Heart right ventricle (tissue), 16 donors: ENCODE data around the gene PPP1R16B. TPM values are rescaled to one million over a fixed set of nuclear protein-coding genes. Genes with fewer than 3 reads are reported as not detected.

Experiments
- ATAC-seq, 8 donors: fragments of 200-7000 bp; cut with Tn5 transposase; one replicate each; pipeline ENCODE4 v1.9.1; 2020; ENCODE audit warnings: mild to moderate bottlenecking in 8 of 8, moderate library complexity in 8 of 8, moderate number of reproducible peaks in 1 of 8
- DNase-seq, 2 donors: peaks; one replicate each; pipeline ENCODE4 v3.0.0-alpha.2; 2020
- H3K27ac ChIP-seq, 10 donors: fragments of 200-600 bp; sonication (generic) in 2 of 10; one replicate each; pipeline versions ENCODE4 v1.5.0 to v1.8.0; 2020 to 2022; ENCODE audit warnings: mild to moderate bottlenecking in 3 of 10
- H3K27me3 ChIP-seq, 7 donors: fragments of 200-600 bp; one replicate each; pipeline ENCODE4 v1.8.0; 2021 to 2022; ENCODE audit warnings: mild to moderate bottlenecking in 2 of 7
- H3K36me3 ChIP-seq, 9 donors: fragments of 200-600 bp; sonication (generic) in 1 of 9; one replicate each; pipeline versions ENCODE4 v1.5.0 to v1.8.0; 2020 to 2022; ENCODE audit warnings: mild to moderate bottlenecking in 2 of 9
- H3K4me1 ChIP-seq, 9 donors: fragments of 200-600 bp; sonication (generic) in 1 of 9; one replicate each; pipeline versions ENCODE4 v1.5.0 to v1.8.0; 2020 to 2022; ENCODE audit warnings: mild to moderate bottlenecking in 4 of 9
- H3K4me3 ChIP-seq, 10 donors: fragments of 200-600 bp; sonication (generic) in 2 of 10; one replicate each; pipeline versions ENCODE4 v1.5.0 to v1.8.0; 2020 to 2022; ENCODE audit warnings: mild to moderate bottlenecking in 7 of 10, moderate library complexity in 2 of 10
- H3K9me3 ChIP-seq, 11 donors: fragments of 200-600 bp in 10 of 11; sonication (generic) in 2 of 11; one replicate each; pipeline versions ENCODE4 v1.5.0 to v1.8.0; 2013 to 2022; ENCODE audit warnings: mild to moderate bottlenecking in 2 of 11, control low read depth in 1 of 11, moderate library complexity in 1 of 11
- whole genome bisulfite sequencing, 2 donors: extraction: QIAGEN DNeasy Blood & Tissue Kit; methylation state at CpG; one replicate each; pipeline ENCODE4 v1.1.7; 2013; ENCODE audit warnings: inconsistent platforms in 1 of 2; 5-methylcytosine and 5-hydroxymethylcytosine counted together
- intact Hi-C, 10 donors: fragments of 100-400 bp; cut with DNase I; formaldehyde crosslinking; loops; one replicate each; pipeline versions ENCODE4 v1.11.1 to v1.14.2; 2022
- polyA plus RNA-seq, 2 donors: library from polyadenylated mRNA; stranded (reverse); fragments of 200-250 nt; gene quantifications; one replicate each; pipeline ENCODE4 v1.2.3, GENCODE V29; 2013
- total RNA-seq, 10 donors: library from RNA; stranded (reverse); fragmentation: NEBNext Ultra II Directional in 3 of 10; extraction: Animal tissue kit (Norgen Biotek cat#: 25700) in 3 of 10; gene quantifications; one replicate each; pipeline versions ENCODE4 v1.2.1 to v1.2.4, GENCODE V29; 2021 to 2023
- TF ChIP-seq, protein P1 (sequence below), 9 donors: fragments of 200-600 bp; sonication (generic) in 2 of 9; IDR thresholded peaks; one replicate each; pipeline versions ENCODE4 v1.5.0 to v1.8.0; 2021 to 2022; ENCODE audit warnings: antibody characterized with exemption in 9 of 9, mild to moderate bottlenecking in 5 of 9, moderate library complexity in 1 of 9
- donor health status: Arrhythmogenic right ventricular cardiomyopathy.
- donor health status: ischemic (EF 13 %, LVEDD 7.1; RV severe dilation, severe dysfunction).
- donor health status: healthy with polysubstance abuse.
- donor health status: DM: no; HTN: yes; CAD: no.
- donor health status: DM: no; HTN: no; CAD: no.
- donor health status: ischemic (EF 25% LVEDD 6.9; RV normal size, moderate dysfunction).
- donor health status: ischemic (EF 25% LVEDD 5.7; RV mildly dilated, moderate dysfunction).
- donor health status: healthy.
- donor health status: DM: yes; HTN: yes; CAD: no.
- donor health status: Ischemic cardiomyopathy.
- donor health status: ischemic (EF 35%, LVEDD 5.7; RV mildly dilated, moderate dysfunction).
- donor health status: nonischemic (EF 11% LVEDD 7.7; RV severe dilation, severe dysfunction).
- donor health status: DM: yes; HTN: yes; CAD: no.
- donor health status: PGD.
- donor health status: ischemic (EF 29% LVEDD 5.4; RV normal size, mild dysfunction).
- donor health status: nonischemic (EF 23%, LVEDD 6.1; RV moderate dilation, normal function).

The PPP1R16B gene
- total and polyA plus RNA-seq, 12 donors = 2.5 to 13.8 (median 5.8) TPM

- intact Hi-C loops = no loop called here
- Histone ChIP-seq H3K36me3 (peaks cover 0 to 1% (median 0%) of the 10 kb centered on the region in 9 donors), H3K4me3 (no peak overlapping the region), H3K4me1 (peaks cover 0 to 6% (median 0%) of the 10 kb centered on the region in 9 donors), H3K27ac (no peak overlapping the region), H3K9me3 (no peaks in the 10 kb centered on the region), H3K27me3 (no peaks in the 10 kb centered on the region)
- DNase-seq (no peak), ATAC-seq (no peak)
- WGBS, 2 donors = 90 to 96% methylated on average over 5 of the region's 5 CpGs
- TF ChIP-seq, protein P1, sequence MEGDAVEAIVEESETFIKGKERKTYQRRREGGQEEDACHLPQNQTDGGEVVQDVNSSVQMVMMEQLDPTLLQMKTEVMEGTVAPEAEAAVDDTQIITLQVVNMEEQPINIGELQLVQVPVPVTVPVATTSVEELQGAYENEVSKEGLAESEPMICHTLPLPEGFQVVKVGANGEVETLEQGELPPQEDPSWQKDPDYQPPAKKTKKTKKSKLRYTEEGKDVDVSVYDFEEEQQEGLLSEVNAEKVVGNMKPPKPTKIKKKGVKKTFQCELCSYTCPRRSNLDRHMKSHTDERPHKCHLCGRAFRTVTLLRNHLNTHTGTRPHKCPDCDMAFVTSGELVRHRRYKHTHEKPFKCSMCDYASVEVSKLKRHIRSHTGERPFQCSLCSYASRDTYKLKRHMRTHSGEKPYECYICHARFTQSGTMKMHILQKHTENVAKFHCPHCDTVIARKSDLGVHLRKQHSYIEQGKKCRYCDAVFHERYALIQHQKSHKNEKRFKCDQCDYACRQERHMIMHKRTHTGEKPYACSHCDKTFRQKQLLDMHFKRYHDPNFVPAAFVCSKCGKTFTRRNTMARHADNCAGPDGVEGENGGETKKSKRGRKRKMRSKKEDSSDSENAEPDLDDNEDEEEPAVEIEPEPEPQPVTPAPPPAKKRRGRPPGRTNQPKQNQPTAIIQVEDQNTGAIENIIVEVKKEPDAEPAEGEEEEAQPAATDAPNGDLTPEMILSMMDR (IDR thresholded peaks at IDR 0.05) = no peak
Measured at GRCh38 chr20:38934530-38934929, 129.0 kb downstream of the PPP1R16B start.

- TF ChIP-seq, protein P1 (IDR thresholded peaks at IDR 0.05) = peak in 2 of 9 donors; percentile 18 to 27
- WGBS, 2 donors = 68 to 81% methylated on average over 3 of the region's 3 CpGs
- peaks cover 0 to 4% (median 0%) of the 10 kb centered on the region in 9 donors for H3K36me3 ChIP-seq
- no peaks in the 10 kb centered on the region for H3K27me3 ChIP-seq
- ATAC-seq = no peak
- H3K4me1 ChIP-seq = peaks cover 0 to 6% (median 0%) of the 10 kb centered on the region in 9 donors
- no peak for DNase-seq
- no peak overlapping the region for H3K4me3 ChIP-seq
- no peaks in the 10 kb centered on the region for H3K9me3 ChIP-seq
- peak overlapping the region in 1 of 10 donors; percentile 22 for H3K27ac ChIP-seq
- intact Hi-C loops = no loop called here
Measured at GRCh38 chr20:38935285-38935684, 129.8 kb downstream of the PPP1R16B start.

- H3K27me3 ChIP-seq = no peaks in the 10 kb centered on the region
- peaks cover 0 to 4% (median 0%) of the 10 kb centered on the region in 9 donors for H3K36me3 ChIP-seq
- no peak overlapping the region for H3K4me3 ChIP-seq
- H3K4me1 ChIP-seq = peaks cover 0 to 6% (median 0%) of the 10 kb centered on the region in 9 donors
- H3K9me3 ChIP-seq = no peaks in the 10 kb centered on the region
- TF ChIP-seq, protein P1 (IDR thresholded peaks at IDR 0.05) = no peak
- WGBS, 2 donors = 78 to 81% methylated on average over 5 of the region's 5 CpGs
- H3K27ac ChIP-seq = peak overlapping the region in 1 of 10 donors; percentile 22
- ATAC-seq (peak in 2 of 8 donors; percentile 20 to 57), DNase-seq (no peak)
- intact Hi-C loops = no loop called here
Measured at GRCh38 chr20:38935967-38936407, 130.5 kb downstream of the PPP1R16B start.

DNA sequence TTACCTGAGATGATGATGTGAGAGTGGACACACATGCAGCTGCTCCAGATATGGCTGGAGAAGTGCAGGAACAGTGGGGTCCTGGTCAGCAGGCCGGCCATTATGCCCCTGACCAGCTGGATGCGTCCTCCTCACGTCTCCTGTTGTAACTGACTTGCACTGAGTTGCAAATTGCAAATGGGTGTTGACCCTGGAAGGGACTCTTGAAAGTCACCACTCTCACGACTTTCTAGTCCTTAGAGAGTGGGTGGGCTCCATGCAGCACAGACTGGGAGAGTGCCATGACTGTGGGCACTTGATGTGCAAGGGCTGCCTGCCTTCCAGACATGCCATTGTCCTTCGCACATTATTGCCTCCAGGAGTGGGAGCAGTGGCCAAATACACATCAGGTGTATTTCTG lies 131.5 kb downstream of the PPP1R16B start:
- no peaks in the 10 kb centered on the region for H3K27me3 ChIP-seq
- DNase-seq (no peak), ATAC-seq (no peak)
- no peak overlapping the region for H3K27ac ChIP-seq
- no peaks in the 10 kb centered on the region for H3K9me3 ChIP-seq
- peaks cover 0 to 6% (median 0%) of the 10 kb centered on the region in 9 donors for H3K4me1 ChIP-seq
- H3K36me3 ChIP-seq = peaks cover 0 to 9% (median 0%) of the 10 kb centered on the region in 9 donors
- intact Hi-C loops = no loop called here
- TF ChIP-seq, protein P1 (IDR thresholded peaks at IDR 0.05) = no peak
- 93% methylated on average over 5 of the region's 5 CpGs for WGBS, 2 donors
- no peak overlapping the region for H3K4me3 ChIP-seq
